Kidney glomerular epithelial cell (primary cell): Measurements from ENCODE around the gene PNPLA2.

Source experiments
- DNase-seq: peaks from one replicate; lab custom pipeline; 2025; lab: John Stamatoyannopoulos, UW

The PNPLA2 gene

GRCh38 chr11:819129-819931, 616 bp downstream of the PNPLA2 start:
- DNase-seq, result peak; percentile 66

GRCh38 chr11:819943-820649, 1.4 kb downstream of the PNPLA2 start:
- DNase-seq, result no peak

- DNase-seq, result peak; percentile 47
These were observed 2.2 kb downstream of the PNPLA2 start for GRCh38 chr11:820655-821511.

- no peak for DNase-seq
These were observed 3.0 kb downstream of the PNPLA2 start for GRCh38 chr11:821512-822371.

- no peak for DNase-seq
These were observed 5.0 kb downstream of the PNPLA2 start for GRCh38 chr11:823441-824291.

- no peak for DNase-seq
These were observed 5.7 kb downstream of the PNPLA2 start for GRCh38 chr11:824292-824880.

- no peak for DNase-seq
These were observed 6.2 kb downstream of the PNPLA2 start for GRCh38 chr11:824942-825341.

GRCh38 chr11:825366-826226, 6.9 kb downstream of the PNPLA2 start:
- no peak for DNase-seq

GRCh38 chr11:826227-826621, 7.5 kb downstream of the PNPLA2 start:
- DNase-seq, result no peak

GRCh38 chr11:826836-827145, 8.1 kb downstream of the PNPLA2 start:
- DNase-seq, result no peak

GRCh38 chr11:827146-827896, 8.6 kb downstream of the PNPLA2 start:
- no peak for DNase-seq

- DNase-seq, result no peak
These were observed 9.1 kb downstream of the PNPLA2 start, which contains the start of gene CRACR2B for GRCh38 chr11:827897-828192. Gene CRACR2B (plus strand): TSS chr11:827919. CDS start chr11:828608, 689 bp downstream.

GRCh38 chr11:828506-829175, 9.9 kb downstream of the PNPLA2 start:
- DNase-seq, result no peak

GRCh38 chr11:829176-829846, 10.6 kb downstream of the PNPLA2 start:
- peak; percentile 31 for DNase-seq

GRCh38 chr11:829847-830294, 11.2 kb downstream of the PNPLA2 start:
- no peak for DNase-seq

GRCh38 chr11:830295-831117, 11.8 kb downstream of the PNPLA2 start:
- peak; percentile 57 for DNase-seq
